ENCODE data around the gene ARHGAP9. TPM values are rescaled to one million over a fixed set of nuclear protein-coding genes. Genes with fewer than 3 reads are reported as not detected.

The ARHGAP9 gene
- polyA plus RNA-seq, 1 donor, result 4.2 TPM

DNA sequence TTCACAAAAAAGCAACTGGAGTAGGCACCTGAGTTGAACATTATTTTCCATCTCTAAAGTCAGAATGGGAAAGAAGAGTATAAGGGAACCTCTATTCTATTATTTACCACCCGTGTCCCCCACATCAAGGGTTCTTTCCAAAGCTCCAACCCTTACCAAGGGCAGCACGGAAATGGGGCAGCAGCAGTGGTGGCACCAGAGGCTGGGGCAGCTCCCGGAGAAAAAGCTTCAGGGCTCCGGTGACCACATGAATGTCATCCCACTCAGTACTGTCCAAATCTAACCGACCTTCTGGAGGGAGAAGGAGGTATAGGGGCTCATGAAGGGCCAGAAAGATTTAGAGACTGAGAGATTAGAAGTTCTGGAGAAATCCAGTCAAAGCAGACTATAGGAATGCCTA, 5.8 kb downstream of the ARHGAP9 start:
- no peak for DNase-seq (ENCODE audit: low read depth)

DNA sequence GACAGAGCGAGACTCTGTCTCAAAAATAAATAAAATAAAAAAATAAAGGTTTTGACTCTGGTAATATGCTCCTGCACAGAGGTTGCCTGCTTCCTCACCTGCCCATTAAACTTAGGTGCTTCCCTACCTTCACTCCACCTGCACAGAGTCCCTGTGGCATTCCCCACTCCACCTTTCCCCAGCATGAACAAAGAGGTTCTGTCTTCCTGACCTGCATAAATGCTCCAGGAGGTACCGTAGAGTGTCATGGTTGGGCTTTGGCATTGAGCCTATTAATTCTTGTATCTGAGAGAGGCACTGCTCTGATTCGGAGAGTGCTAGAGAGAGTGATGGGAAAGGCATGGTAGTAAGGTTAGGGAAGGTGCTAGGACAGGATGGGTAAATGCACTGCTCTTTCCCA, 6.3 kb downstream of the ARHGAP9 start:
- no peak for DNase-seq (ENCODE audit: low read depth)

DNA sequence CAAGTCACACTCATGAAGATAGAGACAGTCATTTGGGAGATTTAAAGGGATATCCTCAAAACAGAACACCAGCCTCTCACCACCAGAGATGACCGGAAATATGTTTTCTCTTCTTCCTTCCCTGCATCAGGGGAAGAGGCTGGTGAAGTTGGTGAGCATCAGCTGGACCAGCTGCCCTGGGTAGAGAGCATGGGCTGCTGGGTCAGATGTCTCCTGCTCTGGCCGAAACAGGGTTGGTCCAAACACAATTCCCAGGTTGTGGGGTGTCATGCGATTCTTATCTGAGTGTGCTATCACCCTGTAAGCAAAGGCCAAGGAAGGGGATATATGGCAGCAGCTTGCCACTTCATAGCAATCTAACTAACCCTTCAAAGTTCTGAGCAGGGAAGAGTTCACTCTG, 7.3 kb downstream of the ARHGAP9 start:
- no peak for DNase-seq (ENCODE audit: low read depth)

DNA sequence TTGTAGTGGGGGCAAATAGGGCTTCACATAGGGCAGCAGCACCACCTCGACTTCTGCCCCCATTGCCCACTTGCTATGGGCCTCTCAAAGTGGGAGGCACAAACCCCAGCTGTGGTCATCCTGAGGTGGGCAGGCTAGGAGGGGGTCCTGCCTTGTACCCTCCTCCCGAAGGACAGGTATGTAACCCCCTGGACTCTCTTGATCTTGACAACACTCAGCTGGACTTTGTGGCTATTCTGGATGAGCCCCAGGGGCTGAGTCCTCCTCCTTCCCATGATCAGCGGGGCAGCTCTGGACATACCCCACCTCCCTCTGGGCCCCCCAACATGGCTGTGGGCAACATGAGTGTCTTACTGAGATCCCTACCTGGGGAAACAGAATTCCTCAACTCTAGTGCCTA, 8.0 kb downstream of the ARHGAP9 start:
- no peak for DNase-seq (ENCODE audit: low read depth)

DNA sequence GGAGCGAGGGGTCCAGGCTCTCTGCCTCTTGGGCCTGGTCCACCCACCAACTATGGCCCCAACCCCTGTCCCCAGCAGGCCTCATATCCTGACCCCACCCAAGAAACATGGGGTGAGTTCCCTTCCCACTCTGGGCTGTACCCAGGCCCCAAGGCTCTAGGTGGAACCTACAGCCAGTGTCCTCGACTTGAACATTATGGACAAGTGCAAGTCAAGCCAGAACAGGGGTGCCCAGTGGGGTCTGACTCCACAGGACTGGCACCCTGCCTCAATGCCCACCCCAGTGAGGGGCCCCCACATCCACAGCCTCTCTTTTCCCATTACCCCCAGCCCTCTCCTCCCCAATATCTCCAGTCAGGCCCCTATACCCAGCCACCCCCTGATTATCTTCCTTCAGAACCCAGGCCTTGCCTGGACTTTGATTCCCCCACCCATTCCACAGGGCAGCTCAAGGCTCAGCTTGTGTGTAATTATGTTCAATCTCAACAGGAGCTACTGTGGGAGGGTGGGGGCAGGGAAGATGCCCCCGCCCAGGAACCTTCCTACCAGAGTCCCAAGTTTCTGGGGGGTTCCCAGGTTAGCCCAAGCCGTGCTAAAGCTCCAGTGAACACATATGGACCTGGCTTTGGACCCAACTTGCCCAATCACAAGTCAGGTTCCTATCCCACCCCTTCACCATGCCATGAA, 8.6 kb downstream of the ARHGAP9 start:
- no peak for DNase-seq (ENCODE audit: low read depth)

DNA sequence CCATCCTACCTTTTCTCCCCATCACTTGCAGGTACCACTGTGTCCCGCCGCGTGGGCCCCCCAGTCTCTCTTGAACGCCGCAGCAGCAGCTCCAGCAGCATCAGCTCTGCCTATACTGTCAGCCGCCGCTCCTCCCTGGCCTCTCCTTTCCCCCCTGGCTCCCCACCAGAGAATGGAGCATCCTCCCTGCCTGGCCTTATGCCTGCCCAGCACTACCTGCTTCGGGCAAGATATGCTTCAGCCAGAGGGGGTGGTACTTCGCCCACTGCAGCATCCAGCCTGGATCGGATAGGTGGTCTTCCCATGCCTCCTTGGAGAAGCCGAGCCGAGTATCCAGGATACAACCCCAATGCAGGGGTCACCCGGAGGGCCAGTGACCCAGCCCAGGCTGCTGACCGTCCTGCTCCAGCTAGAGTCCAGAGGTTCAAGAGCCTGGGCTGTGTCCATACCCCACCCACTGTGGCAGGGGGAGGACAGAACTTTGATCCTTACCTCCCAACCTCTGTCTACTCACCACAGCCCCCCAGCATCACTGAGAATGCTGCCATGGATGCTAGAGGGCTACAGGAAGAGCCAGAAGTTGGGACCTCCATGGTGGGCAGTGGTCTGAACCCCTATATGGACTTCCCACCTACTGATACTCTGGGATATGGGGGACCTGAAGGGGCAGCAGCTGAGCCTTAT, 9.2 kb downstream of the ARHGAP9 start:
- DNase-seq (ENCODE audit: low read depth), result no peak

DNA sequence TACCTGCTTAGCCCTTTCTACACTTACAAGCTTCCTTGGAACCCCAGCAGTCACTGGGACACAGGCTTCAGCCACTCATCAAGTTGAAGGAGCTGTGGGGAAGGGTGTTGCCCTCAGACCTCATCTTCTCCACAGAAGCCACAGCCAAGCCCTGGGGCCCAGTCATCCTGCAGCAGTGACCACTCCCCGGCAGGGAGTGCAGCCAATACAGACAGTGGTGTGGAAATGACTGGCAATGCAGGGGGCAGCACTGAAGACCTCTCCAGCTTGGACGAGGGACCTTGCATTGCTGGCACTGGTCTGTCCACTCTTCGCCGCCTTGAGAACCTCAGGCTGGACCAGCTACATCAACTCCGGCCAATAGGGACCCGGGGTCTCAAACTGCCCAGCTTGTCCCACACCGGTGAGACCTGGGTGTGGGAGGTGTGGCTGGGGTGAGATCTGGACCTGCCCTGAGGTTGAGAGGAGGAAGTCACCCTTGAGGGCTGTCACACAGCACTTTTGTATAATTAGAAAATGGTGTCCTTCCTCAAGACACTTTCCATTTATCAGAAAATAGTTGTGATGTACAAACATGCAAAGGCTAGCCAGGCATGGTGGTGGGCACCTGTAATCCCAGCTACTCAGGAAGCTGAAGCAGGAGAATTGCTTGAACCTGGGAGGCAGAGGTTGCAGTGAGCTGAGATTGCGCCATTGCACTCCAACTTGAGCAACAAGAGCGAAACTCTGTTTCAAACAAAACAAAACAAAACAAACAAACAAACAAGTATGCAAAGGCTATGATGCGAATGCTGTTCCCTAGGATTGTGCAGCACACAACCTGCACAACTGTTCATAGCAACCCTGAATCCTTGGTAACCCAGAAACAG, 10.1 kb downstream of the ARHGAP9 start:
- no peak for DNase-seq (ENCODE audit: low read depth)

DNA sequence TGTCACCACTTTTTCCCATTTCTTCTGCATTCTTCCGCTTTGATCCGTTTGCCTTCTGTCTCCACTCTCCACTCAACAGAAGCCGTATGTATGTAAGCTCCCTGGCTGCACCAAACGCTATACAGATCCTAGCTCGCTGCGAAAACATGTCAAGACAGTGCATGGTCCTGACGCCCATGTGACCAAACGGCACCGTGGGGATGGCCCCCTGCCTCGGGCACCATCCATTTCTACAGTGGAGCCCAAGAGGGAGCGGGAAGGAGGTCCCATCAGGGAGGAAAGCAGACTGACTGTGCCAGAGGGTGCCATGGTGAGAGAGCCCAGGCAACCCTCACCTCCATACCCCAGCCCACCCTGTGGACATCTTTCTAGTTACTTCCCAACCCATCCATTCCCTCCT, 11.8 kb downstream of the ARHGAP9 start:
- DNase-seq (ENCODE audit: low read depth), result no peak

DNA sequence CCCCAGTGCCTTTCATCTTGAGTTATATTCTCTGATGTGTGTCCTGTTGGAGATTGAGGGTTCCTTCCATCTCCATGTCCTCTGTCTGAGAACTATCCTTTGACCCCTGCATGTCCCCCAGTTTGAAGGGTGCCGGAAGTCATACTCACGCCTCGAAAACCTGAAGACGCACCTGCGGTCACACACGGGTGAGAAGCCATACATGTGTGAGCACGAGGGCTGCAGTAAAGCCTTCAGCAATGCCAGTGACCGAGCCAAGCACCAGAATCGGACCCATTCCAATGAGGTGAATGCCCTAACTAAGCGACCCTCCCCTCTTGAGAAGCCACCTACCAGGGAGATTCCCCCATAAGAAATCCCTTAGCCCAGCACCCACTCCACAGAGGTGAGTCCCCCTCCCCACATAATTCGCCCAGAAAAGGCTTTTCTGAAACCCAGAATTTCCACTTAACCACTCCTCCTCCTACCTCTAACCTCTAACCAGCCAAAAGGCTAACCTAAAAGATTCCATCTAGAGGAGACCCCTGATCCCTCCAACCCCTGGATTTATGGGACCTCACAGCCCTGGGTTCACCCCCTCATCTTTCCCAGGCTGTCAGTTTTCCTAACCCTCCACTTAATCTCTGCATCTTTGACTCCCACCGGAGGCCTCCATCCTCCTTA, 12.3 kb downstream of the ARHGAP9 start:
- no peak for DNase-seq (ENCODE audit: low read depth)

DNA sequence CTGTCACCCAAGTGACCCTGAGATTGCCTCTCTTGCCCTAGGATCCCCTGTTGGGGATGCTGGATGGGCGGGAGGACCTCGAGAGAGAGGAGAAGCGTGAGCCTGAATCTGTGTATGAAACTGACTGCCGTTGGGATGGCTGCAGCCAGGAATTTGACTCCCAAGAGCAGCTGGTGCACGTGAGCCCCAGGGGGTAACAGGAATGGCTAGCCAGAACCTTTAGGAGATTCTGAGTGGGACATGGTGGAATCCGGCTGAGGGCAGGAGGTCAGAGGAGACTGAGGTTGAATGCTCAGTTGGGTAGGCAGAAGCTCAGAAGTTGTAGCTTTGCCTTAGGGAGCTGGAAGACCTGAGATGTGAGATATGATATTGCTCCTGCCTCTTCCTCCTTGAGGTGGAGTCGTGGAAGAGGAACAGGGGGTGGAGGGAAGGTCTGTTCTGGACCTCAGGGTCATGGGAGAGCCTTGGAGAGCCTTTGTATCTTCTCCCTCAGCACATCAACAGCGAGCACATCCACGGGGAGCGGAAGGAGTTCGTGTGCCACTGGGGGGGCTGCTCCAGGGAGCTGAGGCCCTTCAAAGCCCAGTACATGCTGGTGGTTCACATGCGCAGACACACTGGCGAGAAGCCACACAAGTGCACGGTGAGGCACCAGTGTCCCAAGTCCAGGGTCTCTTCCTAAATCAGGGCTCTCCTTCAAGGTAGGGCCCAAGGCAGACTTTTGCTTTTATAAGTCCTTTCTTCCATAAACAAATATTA, 13.7 kb downstream of the ARHGAP9 start:
- DNase-seq (ENCODE audit: low read depth), result no peak

DNA sequence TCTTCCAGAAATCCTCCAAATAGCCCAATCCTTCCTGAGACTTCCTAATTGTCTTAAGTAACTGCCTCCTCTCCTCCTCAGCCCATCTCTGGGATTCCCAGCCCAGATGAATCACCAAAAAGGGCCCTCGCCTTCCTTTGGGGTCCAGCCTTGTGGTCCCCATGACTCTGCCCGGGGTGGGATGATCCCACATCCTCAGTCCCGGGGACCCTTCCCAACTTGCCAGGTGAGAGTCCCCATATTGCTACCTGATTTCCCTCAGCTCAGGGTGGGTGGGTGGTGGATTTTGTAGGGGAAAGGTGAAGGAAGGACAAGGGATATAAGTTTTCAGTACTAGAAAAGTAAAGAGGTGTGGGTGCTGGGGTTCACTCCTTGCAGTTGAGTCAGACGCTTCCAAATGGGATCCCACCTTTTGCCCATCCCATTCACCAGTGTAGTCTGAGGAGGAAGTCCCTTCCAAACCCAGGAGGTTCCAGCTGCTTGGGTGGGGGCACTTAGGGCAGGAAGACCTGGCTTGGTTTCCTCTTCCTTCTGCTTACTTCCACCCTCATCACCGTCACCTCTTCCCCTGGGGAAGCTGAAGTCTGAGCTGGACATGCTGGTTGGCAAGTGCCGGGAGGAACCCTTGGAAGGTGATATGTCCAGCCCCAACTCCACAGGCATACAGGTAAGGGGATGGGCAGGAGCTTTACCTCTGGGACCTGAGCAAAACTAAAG, 14.5 kb downstream of the ARHGAP9 start:
- no peak for DNase-seq (ENCODE audit: low read depth)

DNA sequence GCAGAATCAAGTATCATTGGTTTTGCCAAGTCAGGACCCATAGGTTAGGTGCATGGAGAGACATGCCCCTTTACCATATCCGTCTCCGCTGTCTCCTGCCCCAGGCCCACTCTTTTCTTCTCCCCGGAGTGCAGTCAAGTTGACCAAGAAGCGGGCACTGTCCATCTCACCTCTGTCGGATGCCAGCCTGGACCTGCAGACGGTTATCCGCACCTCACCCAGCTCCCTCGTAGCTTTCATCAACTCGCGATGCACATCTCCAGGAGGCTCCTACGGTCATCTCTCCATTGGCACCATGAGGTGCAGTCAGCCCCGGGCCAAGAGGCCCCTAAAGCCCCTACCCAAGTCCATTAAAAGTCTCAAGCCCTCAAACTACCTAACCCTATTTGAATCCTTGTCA, 15.1 kb downstream of the ARHGAP9 start:
- DNase-seq (ENCODE audit: low read depth), result no peak

DNA sequence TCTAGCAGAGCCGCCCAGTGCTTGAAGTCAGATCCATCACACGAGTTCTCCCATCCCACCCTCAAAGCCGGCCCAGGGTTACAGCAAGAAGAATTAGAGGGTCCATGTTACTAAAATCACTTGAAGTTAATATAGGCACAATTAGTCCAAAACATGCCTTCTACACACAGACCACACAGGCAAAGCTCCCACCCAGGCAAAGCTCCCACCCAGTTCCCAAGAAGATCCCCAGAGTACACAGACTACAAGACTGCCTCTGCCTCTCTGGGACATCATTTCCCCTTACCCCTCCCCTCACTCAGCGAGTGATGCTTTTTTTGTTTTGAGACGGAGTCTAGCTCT, 16.8 kb downstream of the ARHGAP9 start:
- DNase-seq (ENCODE audit: low read depth), result no peak

DNA sequence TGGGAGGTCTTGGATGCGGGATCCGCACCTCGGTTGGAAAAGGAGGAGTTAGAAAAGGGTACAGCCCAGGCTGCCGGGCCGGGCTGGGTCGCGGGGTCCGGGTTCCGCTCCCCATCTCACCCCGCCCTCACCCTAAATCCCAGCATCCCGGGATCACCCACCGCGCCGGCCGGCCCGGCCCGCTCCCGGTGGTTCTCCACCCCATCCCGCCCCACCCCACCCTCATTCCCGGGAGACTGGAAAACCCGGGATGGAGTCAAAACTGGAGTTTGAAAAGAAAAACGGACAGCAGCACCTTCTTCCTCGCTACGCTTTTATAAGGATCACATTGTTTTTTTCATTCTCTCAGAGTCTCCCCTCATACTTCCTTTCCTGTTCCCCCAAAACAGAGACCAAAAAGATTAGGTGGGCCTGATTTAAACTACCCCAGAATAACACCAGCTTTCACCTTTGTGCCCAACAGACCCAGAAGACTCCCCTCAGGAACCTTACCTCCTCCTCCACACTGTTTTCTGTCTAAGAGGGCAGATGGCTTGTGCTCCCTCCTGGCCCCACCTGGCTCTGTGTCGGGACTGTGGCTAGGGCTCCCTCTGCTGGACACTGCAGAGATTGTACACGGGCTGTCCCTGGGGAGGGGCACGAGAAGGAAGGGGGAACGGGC, 17.3 kb downstream of the ARHGAP9 start:
- DNase-seq (ENCODE audit: low read depth), result no peak

DNA sequence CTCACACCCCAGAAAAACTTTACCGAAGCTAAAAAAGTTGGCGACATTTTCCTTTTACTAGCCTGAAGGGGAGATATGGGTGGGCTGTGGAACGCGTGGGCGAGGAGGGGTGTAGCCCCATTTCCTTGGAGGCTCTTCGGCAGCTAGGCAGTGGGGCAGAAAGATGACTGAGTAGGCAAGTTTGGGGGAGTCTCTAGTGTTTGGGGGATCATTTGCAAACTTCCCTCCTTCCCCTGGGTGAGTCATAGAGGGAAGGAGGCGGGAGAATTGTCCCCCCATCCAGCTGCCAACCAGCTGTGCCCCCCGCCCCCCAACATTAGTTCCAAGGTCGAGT, 17.8 kb downstream of the ARHGAP9 start:
- DNase-seq (ENCODE audit: low read depth), result no peak

DNA sequence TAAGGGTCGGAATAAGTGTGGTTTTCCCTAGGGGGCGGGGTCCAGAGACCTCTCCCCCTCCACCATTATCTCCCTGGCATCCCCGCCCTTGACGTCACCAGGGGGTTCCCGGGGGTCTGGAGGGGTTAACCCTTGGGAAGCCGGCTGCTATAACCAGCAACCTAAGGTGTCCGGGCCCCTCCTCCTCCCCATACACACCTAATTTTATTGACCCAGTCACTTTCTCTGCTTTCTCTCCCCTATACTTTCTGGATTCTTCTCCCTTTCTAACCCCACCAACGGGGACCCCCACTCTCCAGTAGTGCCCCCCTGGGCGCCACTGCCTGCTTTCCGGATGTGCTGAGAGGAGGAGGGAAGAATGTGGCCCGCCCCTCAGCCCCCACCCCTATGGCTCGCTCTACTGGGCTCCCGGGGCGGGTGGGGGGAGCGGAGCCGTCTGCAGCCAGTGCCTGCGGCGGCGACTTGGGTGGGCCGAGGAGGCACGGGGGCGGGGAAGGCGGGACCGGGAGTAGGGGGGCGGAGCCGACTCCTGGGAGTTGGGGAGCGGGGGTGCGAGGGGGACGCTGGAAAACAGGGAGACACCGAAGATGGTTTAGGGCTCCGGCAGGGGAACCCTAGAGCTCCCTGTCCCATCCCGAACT, 18.3 kb downstream of the ARHGAP9 start:
- no peak for DNase-seq (ENCODE audit: low read depth)

DNA sequence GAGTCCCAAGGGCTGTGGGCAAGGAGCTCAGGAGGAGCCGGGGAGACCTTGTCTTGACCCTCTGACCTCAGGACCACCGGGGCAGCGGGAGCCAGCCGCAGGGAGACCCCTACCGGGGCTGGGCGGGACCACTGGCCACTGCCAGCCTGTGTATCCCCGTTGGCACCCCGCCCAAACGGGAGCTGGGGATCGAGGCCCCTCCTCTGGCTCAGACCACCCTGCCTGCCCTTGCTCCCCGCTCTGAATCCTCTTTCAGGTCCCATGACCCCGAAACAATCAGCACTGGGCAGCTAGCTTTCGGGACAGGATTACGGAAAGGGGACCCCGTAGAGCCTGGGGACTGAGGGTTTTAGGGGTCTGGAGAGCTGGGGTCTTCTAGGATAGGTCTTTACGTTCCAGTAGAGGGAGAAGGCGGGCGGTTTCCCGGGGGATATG, 18.8 kb downstream of the ARHGAP9 start:
- DNase-seq (ENCODE audit: low read depth), result no peak

DNA sequence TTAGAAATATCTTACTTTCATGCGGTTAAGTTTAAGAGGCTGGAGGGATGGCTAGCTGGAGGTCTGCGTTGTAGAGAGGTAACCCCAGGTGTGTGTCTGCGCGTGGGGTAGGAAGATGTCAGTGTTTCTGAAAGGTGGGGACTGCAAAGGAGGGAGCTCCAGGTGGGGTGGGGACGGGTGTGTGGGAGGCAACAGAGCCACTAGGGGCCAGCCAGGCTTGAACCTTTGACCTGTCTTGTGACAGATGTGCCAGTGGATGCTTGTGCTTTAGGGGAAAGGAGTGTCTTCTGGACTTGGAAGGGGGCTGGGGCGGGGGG, 19.2 kb downstream of the ARHGAP9 start:
- DNase-seq (ENCODE audit: low read depth), result no peak

DNA sequence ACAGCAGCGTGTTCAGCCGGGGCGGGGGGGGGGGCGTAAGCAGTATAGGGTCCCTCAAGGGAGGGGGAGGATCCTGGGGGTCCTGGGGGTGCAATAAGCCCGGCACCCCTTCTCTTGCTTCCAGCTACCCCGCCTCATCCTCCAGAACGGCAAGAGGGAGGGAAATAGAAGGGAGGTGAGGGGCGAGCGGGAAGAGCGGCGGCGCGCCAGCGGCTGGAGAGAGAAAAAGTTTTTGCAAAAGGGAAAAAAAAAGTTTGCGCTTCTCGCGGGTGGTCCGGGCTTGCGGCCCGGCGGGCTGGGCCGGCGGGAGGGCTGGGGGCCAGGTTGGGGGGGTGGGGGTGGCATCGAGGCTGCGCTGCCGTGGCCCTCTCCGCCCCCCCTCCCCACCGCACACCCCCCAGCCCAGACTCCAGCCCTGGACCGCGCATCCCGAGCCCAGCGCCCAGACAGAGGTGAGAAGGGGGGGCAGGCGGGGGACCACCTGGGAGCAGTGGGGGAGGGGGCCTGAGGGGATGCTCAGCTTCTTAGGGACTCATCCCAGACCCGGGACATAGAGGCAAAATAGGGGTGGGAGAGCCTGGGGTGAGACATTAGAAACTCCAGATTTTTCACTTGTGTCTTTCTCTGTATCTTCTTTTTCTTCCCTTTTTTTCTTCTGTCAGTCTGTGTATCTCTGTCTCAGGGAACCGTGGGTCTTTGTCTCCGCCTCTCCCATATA, 19.8 kb downstream of the ARHGAP9 start, which contains the start of gene GLI1:
Gene GLI1 (plus strand): TSS at position 36 of the 718 bp plus-strand sequence. CDS start 3,907 bp downstream, outside the sequence.
- DNase-seq (ENCODE audit: low read depth), result no peak
